NCI-H460 (cell line): ENCODE data around the gene CYP2E1. TPM values are rescaled to one million over a fixed set of nuclear protein-coding genes. Genes with fewer than 3 reads are reported as not detected.
A peak's percentile ranks its signal among the peaks of the same experiment; 100 is the strongest.
"Not testable (repeated sequence)": the region's sequence is repeated elsewhere in the genome, so short reads cannot be mapped to it uniquely, and the experiment has no call there.

Experiments used
- DNase-seq: peaks from one replicate; pipeline ENCODE4 v3.0.0-alpha.2; 2016; ENCODE audit warnings: low read depth; ENCODE audit errors: extremely low read depth
- polyA plus RNA-seq: library from polyadenylated mRNA; depleted of rRNA; stranded (reverse); fragments of >200 nt; gene quantifications from 2 replicates; pipeline ENCODE4 v1.2.3, GENCODE V29; 2014; cell fraction: nucleus; rRNA removed
- total RNA-seq: library from RNA; depleted of rRNA; stranded (reverse); fragments of >200 nt; shearing (Covaris generic); gene quantifications from 2 replicates; pipeline ENCODE4 v1.2.3, GENCODE V29; 2014; rRNA removed

The CYP2E1 gene
- total RNA-seq = 1.4 and 1.6 TPM in 2 replicates
- 4.0 and 8.5 TPM in 2 replicates for polyA plus RNA-seq

GRCh38 chr10:133526957-133527588 is at the start of gene CYP2E1:
Gene CYP2E1 (plus strand): TSS chr10:133527363. CDS start chr10:133527396, 33 bp downstream.
- DNase-seq = no peak

DNA sequence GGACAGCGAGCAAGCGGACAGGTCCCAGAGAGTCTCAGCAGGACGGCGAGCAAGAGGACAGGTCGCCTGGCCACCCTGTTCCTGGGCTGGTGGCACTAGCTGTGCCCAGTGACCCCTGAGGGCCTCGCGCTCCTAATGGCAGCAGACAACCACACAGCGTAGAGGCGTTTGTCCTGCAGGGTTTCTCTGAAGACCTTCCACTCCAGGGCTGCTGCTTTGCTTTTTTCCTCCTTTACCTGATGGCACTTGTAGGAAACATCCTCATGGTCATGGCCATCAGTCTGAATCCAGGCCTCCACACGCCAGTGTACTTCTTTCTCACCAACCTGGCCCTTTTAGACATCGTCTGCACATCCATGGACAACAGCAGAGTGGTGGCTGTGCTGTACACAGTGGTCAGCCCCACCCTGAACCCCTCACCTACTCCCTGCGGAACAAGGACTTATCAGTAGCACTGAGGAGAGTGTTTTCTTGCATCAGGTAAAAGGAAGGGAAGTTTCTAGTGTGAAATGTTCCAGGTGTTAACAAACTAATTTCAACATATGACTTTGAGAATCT is 46.0 kb upstream of the CYP2E1 start:
- DNase-seq = no peak

GRCh38 chr10:133481657-133482056 is 45.5 kb upstream of the CYP2E1 start:
- no peak for DNase-seq

GRCh38 chr10:133484818-133485217 is 42.3 kb upstream of the CYP2E1 start:
- DNase-seq = no peak

- DNase-seq = no peak
These were observed 40.1 kb upstream of the CYP2E1 start for GRCh38 chr10:133487085-133487484.

- no peak for DNase-seq
These were observed 38.8 kb upstream of the CYP2E1 start for GRCh38 chr10:133488354-133488753.

- no peak for DNase-seq
These were observed 37.2 kb upstream of the CYP2E1 start for GRCh38 chr10:133489816-133490588.

DNA sequence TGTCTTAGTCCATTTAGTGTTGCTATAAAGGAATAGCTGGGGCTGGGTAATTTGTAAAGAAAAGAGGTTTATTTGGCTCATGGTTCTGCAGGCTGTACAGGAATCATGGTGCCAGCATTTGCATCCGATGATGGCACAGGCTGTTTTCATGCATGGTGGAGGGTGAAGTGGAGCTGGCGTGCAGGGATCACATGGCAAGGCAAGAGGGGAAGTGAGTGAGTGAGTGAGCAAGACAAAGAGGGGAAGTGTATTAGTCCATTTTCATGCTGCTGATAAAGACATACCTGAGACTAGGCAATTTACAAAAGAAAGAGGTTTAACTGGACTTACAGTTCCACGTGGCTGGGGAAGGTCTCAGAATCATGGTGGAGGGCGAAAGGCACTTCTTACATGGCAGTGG is 33.6 kb upstream of the CYP2E1 start:
- not testable (repeated sequence) for DNase-seq

DNA sequence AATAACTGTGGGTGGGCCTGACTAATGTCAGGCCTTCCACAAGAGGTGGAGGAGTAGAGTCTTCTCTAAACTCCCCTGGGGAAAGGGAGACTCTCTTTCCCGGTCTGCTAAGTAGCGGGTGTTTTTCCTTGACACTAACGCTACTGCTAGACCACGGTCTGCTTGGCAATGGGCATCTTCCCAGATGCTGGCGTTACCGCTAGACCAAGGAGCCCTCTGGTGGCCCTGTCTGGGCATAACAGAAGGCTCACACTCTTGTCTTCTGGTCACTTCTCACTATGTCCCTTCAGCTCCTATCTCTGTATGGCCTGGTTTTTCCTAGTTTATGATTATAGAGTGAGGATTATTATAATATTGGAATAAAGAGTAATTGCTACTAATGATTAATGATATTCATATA is 29.8 kb upstream of the CYP2E1 start:
- not testable (repeated sequence) for DNase-seq

DNA sequence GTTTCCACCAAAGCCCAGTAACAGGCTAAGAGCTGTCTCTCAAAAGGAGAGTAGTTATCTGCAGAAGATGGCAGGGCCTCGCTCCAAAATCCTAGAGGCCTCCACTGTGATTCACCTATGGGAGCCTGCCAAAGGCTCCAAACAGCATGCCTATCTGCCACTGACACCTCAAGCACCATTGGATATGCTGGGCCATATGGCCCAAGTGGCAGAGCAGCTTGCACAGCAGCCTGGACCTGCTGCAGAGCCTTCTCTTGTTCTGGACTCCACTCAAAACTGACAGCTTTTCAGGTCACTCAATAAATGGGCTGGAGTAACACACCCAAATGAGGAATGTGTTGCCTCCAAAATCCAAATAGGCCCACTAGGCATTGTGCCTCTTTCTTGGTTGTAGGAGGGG is 28.0 kb upstream of the CYP2E1 start:
- DNase-seq = not testable (repeated sequence)

- DNase-seq = not testable (repeated sequence)
These were observed 26.3 kb upstream of the CYP2E1 start for GRCh38 chr10:133500897-133501296.

GRCh38 chr10:133509700-133510099 is 17.5 kb upstream of the CYP2E1 start:
- no peak for DNase-seq

DNA sequence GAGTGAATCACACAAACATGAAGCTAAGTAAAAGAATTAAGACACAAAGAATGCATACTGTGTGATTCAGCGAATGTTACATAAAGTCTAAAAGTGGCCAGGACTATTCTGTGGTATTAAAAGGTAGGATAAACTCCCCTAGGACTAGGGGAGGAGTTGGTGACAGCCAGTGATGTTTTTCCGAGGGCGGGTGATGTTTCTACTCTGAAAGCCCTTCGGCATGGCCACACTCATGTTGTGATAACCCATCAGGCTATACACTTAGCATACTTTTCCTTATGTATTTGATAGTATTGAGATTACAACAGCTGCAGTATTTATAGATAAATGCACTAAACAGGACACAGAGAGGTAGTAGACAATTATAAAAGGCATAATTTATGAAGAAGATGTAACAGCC is 15.8 kb upstream of the CYP2E1 start:
- DNase-seq = no peak

DNA sequence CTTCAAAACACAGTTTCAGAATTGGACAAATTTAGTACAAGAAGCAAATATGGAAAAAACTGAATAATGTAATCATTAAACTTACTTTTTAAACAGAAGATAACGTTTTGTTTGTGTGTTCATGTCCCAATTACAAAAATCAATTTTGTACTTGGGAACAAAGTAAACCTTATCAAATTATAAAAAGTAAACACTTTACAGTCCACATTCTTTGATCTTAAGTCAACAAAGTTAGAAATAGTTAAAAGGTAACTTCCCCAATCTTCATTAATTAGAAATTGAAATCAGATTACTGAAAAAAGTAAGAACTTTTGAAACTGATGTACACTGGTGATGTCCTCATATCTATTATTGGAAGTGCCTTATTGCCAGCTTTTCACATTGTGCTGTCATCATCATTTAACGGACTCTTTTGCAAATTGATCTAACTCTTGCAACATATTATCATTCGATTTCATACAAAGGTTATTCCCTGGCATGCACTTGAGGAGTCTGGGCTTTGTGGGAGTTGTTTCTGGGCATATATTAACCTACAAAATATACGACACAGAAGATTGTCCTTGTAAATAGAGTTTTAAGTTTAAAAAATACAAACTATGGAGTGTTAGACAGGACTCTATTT is 15.1 kb upstream of the CYP2E1 start:
- DNase-seq = no peak

DNA sequence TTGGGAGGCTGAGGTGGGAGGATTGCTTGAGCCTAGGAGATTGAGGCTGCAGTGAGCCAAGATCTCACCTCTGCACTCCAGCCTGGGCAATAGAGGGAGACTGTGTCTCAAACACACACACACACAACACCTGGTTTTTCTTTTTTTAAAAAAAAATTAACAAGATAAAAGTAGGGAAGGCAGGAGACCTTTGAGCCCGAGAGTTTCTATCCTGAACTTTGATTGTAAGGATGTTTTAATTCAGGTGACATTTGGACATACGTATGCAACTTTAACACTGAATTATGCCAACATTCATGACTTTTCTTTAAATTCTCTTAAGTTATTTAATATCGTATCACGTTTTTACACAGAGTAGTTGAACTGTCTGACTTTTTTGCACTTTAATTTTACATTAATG is 11.7 kb upstream of the CYP2E1 start:
- no peak for DNase-seq

- DNase-seq = no peak
These were observed 11.1 kb upstream of the CYP2E1 start for GRCh38 chr10:133516057-133516456.

DNA sequence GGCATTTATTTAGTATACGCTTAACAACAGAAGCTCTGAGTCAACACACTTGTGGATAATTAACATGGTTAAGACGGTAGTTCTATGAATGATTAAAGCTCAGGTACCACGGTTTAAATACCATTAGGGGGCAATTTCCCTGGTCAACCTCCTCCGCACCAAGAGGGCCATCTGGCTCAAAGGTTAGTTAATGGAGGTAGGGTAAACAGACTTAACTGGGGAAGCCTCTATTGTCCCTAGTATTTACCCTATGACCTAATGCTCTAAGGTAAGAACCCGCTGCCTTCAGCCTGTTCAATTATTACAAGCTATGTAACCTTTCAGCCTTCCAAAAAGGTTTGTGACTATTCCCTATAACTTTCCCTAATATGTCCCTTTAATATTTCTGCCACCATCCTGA is 8.6 kb upstream of the CYP2E1 start:
- not testable (repeated sequence) for DNase-seq

GRCh38 chr10:133520193-133520738 is 6.9 kb upstream of the CYP2E1 start:
- peak; percentile 90 for DNase-seq

- no peak for DNase-seq
These were observed 3.4 kb upstream of the CYP2E1 start for GRCh38 chr10:133523631-133524203.

DNA sequence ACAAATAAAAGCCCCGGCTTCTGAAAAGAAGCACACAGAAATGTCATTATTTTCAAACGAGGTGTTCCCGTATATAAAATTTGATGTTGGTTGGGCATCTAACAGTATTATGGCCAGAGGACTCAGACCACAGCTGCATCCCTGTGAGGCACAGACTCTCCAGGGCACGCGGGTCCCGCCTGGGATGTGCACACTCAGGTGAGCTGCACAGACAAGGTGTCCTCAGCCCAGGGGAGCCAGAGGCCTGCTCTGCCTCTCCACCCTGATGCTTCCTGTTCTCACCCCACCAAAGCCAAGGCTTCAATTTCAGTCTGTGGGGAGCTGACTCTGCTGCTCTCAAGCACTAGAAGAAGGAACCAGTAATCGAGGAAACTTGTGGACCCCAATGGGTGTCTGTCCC is 1.7 kb upstream of the CYP2E1 start:
- no peak for DNase-seq
